Activated naive CD8-positive, alpha-beta T cell treated with anti-CD3 and anti-CD28 coated beads, Interleukin-2, amount 50 U/mL, for 24 hours (primary cell): Measurements from ENCODE around the gene CLCA2.
A peak's percentile ranks its signal among the peaks of the same experiment; 100 is the strongest.

ENCODE experiments used
- ATAC-seq: fragments of 150-1000 bp; cut with Tn5 transposase; one replicate; pipeline ENCODE4 v1.10.0; 2021
- DNase-seq: peaks from one replicate; pipeline ENCODE4 v3.0.0; 2021
- H3K27ac Mint-ChIP-seq: one replicate; pipeline ENCODE4 v1.8.0; 2021; ENCODE audit warnings: mild to moderate bottlenecking, mixed read lengths
- H3K27me3 Mint-ChIP-seq: one replicate; pipeline ENCODE4 v1.8.0; 2021; ENCODE audit warnings: mixed read lengths
- H3K36me3 Mint-ChIP-seq: one replicate; pipeline ENCODE4 v1.8.0; 2021; ENCODE audit warnings: low read depth, mixed read lengths
- H3K4me1 Mint-ChIP-seq: one replicate; pipeline ENCODE4 v1.8.0; 2021; ENCODE audit warnings: mixed read lengths
- H3K4me3 Mint-ChIP-seq: one replicate; pipeline ENCODE4 v1.8.0; 2021; ENCODE audit warnings: mild to moderate bottlenecking, moderate library complexity, mixed read lengths
- H3K9me3 Mint-ChIP-seq: one replicate; pipeline ENCODE4 v1.8.0; 2021; ENCODE audit warnings: mixed read lengths

Gene CLCA2

DNA sequence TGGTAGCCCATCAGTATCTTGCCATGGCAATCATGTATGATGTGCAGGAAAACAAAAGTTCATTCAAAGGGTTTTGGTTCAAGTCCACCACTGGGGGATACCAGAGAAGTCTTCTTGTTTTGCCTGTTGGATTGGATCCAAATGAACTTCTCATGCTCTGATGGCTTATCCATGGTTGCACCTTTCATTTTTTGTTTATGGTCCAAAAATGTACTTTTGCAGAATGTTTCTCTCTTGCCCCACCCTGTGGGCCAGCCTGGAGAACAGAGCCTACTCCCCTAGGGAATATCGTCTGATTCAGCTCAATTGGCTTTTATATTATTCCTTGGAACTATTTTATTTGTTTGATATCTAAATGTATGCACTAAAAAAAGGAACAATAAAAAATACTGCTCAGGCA is 24.7 kb downstream of the CLCA2 start:
- ATAC-seq (no peak), DNase-seq (no peak)
- no peaks in the 10 kb centered on the region for H3K4me1 Mint-ChIP-seq
- no peak overlapping the region for H3K27ac Mint-ChIP-seq
- H3K9me3 Mint-ChIP-seq: no peaks in the 10 kb centered on the region
- no peak overlapping the region for H3K4me3 Mint-ChIP-seq
- H3K27me3 Mint-ChIP-seq: peaks cover 3% of the 10 kb centered on the region
- no peaks in the 10 kb centered on the region for H3K36me3 Mint-ChIP-seq

DNA sequence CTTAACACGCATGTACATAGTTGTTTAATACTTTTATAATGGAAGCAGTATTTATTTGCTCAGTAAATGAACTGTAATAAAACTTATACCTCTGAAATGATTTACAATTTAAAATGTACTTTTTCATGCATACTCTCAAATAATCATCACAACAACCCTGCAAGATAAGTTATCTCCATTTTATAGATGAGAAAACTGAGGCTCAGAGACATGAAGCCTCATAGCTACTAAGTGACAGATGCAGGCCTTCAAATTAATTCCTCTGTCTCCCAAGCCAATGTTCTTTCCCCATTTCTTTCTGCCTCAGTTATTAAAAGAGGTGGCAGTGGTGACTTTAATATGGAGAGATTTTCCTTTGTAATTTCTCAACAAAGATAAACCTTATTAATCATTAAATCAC is 25.1 kb downstream of the CLCA2 start:
- peaks cover 3% of the 10 kb centered on the region for H3K27me3 Mint-ChIP-seq
- H3K36me3 Mint-ChIP-seq: no peaks in the 10 kb centered on the region
- ATAC-seq (no peak), DNase-seq (no peak)
- H3K4me1 Mint-ChIP-seq: no peaks in the 10 kb centered on the region
- H3K9me3 Mint-ChIP-seq: no peaks in the 10 kb centered on the region
- no peak overlapping the region for H3K4me3 Mint-ChIP-seq
- no peak overlapping the region for H3K27ac Mint-ChIP-seq

DNA sequence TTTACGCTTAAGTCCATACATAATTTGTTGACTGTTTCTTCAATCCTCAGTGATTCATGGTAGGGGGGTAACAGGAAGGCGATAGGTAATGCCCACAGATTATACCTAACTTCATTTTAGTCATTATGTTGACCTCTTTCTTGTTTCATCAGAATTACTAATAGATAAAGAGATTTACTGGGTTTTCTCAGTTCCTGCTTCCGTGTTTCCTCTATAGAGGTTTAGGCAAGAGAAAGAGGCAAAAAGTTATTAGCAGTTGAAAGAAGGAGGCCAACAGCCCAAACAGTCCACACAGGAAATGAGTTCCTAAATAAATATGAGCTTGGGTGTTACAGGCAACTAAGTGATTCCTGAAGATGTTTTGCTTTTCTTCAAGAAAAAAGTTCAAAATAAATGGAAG is 26.9 kb downstream of the CLCA2 start:
- no peaks in the 10 kb centered on the region for H3K36me3 Mint-ChIP-seq
- peaks cover 3% of the 10 kb centered on the region for H3K27me3 Mint-ChIP-seq
- ATAC-seq (no peak), DNase-seq (no peak)
- no peaks in the 10 kb centered on the region for H3K9me3 Mint-ChIP-seq
- H3K4me3 Mint-ChIP-seq: no peak overlapping the region
- no peaks in the 10 kb centered on the region for H3K4me1 Mint-ChIP-seq
- H3K27ac Mint-ChIP-seq: no peak overlapping the region

DNA sequence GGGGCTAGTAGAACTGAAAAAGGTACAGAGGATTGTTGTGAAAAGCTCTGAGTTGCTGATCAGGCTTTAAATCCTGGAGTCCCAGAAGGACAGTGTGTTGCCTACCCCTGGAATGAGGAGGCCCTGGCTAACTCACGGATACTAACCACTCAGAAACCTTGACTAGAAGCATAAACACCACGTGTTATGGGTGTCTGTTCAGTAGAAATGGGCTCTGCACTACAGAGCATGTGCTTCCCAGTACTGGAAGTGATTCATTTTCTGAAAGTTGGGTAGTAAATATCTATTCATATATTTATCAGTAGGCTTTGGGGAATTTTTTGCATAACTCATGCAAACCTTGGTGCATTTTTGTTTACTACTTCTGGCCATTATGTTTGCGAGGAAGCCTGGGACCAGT is 29.7 kb downstream of the CLCA2 start:
- H3K27ac Mint-ChIP-seq: no peak overlapping the region
- H3K4me3 Mint-ChIP-seq: no peak overlapping the region
- peaks cover 7% of the 10 kb centered on the region for H3K27me3 Mint-ChIP-seq
- no peaks in the 10 kb centered on the region for H3K9me3 Mint-ChIP-seq
- ATAC-seq: no peak
- no peaks in the 10 kb centered on the region for H3K4me1 Mint-ChIP-seq
- no peak for DNase-seq
- no peaks in the 10 kb centered on the region for H3K36me3 Mint-ChIP-seq

DNA sequence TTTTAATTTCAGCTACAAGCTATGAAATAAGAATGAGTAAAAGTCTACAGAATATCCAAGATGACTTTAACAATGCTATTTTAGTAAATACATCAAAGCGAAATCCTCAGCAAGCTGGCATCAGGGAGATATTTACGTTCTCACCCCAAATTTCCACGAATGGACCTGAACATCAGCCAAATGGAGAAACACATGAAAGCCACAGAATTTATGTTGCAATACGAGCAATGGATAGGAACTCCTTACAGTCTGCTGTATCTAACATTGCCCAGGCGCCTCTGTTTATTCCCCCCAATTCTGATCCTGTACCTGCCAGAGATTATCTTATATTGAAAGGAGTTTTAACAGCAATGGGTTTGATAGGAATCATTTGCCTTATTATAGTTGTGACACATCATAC is 31.1 kb downstream of the CLCA2 start:
- H3K4me3 Mint-ChIP-seq: no peak overlapping the region
- no peak for DNase-seq
- H3K36me3 Mint-ChIP-seq: no peaks in the 10 kb centered on the region
- H3K9me3 Mint-ChIP-seq: no peaks in the 10 kb centered on the region
- ATAC-seq: no peak
- peaks cover 7% of the 10 kb centered on the region for H3K27me3 Mint-ChIP-seq
- H3K27ac Mint-ChIP-seq: no peak overlapping the region
- H3K4me1 Mint-ChIP-seq: no peaks in the 10 kb centered on the region

DNA sequence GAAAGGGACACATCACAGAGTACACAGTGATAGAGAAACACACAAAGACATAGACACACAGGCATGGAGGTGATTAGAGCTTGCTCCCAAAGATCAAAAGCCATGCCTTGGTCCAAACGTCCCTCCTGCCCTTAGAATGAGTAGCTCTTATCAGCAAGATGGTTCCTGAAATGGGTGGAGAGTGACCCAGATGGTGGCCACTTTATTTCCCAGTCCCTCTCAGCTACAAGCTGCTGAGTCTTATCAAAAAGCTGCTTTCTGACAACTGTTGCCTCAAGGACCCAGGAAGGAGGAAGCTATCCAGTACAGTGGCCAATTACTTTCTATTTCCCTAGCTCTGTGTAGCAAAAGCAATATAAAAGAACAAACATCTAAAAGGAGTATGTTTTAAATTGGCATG is 37.0 kb downstream of the CLCA2 start:
- H3K9me3 Mint-ChIP-seq: no peaks in the 10 kb centered on the region
- H3K27me3 Mint-ChIP-seq: peaks cover 7% of the 10 kb centered on the region
- H3K36me3 Mint-ChIP-seq: no peaks in the 10 kb centered on the region
- no peak for DNase-seq
- ATAC-seq: no peak
- no peak overlapping the region for H3K27ac Mint-ChIP-seq
- no peak overlapping the region for H3K4me3 Mint-ChIP-seq
- H3K4me1 Mint-ChIP-seq: no peaks in the 10 kb centered on the region

DNA sequence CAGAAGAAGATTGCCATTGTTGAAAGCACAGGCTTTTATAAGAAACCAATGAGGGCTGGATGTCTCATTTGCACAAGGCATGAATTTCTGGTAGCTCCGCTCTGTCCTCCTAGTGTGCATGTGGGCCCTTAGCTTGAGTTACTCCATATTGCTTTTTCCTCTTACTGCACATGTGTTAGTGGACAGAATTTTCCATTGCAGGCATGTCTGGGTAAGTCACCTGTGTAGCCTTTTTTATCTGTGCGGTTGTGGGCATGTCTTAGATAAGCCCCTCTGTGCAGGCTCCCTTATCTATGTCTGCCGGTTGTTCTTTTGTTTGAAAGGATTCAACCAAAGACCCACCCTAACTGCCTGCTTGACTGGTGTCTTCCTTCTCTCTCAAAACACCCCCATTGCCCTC is 37.5 kb downstream of the CLCA2 start:
- H3K4me3 Mint-ChIP-seq: no peak overlapping the region
- H3K36me3 Mint-ChIP-seq: no peaks in the 10 kb centered on the region
- DNase-seq: no peak
- H3K27ac Mint-ChIP-seq: no peak overlapping the region
- no peaks in the 10 kb centered on the region for H3K4me1 Mint-ChIP-seq
- H3K9me3 Mint-ChIP-seq: no peaks in the 10 kb centered on the region
- ATAC-seq: no peak
- H3K27me3 Mint-ChIP-seq: peaks cover 7% of the 10 kb centered on the region

DNA sequence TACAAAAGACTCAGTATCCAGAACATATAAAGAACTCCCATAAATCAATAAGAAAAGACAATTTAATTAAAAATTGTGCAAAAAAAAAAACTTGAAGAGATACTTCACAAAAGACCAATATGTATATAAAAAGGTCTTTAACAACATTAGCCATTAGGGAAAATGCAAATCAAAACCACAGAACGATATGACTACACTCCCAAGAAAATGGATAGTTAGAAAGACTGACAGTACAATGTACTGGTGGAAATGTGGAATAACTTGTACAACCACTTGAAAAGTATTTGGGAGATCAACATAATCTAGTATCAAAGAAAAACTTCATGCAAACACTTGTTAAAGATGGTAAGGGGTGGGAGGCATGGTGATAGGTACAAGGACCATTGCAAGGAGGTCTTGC is 40.8 kb downstream of the CLCA2 start:
- Mint-ChIP-seq H3K4me3 (no peak overlapping the region), H3K4me1 (no peaks in the 10 kb centered on the region), H3K36me3 (no peaks in the 10 kb centered on the region), H3K9me3 (no peaks in the 10 kb centered on the region), H3K27me3 (no peaks in the 10 kb centered on the region), H3K27ac (no peak overlapping the region)
- ATAC-seq: no peak
- DNase-seq: no peak

DNA sequence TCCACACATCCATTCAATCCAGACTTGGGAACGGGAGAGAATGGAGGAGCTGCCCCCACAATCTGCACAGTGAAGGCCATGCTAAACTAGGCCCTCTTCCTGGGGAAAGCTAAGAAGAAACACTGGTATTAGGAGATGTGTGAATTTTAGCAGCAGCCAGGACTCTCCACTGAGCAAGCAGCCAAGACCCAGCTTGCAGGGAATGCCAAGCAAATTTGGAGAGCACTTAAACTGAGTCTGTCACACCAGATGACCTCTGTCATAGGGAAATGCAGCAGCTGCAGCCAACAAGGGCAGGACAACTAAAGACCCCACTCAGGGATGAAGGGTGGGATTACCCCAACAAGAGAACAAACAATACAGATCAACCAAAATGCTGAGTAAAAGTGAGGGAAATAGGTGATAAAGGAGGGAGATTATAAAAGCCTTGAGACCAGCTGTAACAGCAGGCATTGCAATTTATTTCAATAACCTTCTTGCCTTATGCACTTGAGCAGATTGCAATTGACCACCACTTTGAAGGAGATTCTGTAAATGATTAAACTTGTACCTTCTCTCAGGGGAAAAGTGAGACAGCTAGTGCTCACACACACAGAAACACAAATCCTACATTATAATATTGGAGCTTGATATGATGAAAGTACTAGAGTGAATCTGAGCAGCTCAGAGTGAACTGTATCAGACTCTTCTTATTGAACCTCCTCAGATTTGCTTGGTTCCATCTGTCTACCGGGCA is 42.3 kb downstream of the CLCA2 start:
- Mint-ChIP-seq H3K27ac (no peak overlapping the region), H3K27me3 (peaks cover 8% of the 10 kb centered on the region), H3K36me3 (no peaks in the 10 kb centered on the region), H3K9me3 (no peaks in the 10 kb centered on the region), H3K4me1 (no peaks in the 10 kb centered on the region), H3K4me3 (no peak overlapping the region)
- DNase-seq (no peak), ATAC-seq (no peak)

DNA sequence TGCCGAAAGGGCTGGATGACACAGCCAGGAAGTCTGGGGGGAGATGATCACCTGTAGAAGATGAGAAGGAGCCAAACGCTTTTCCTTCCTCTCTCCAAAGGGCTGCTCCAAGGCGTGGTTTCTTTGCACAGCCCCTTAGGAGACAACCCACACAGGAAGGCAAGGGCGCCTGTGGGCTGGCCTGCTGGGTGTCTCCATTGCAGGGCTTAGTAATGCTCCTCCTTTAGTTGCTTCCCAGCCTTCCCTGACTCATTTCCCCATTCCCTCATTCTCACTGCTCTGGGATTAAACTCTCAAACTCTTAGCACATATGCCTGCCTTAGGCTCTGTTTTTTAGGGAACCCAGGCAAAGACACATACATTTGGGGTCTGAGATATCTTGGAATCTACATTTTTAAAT is 43.0 kb downstream of the CLCA2 start:
- Mint-ChIP-seq H3K4me1 (no peaks in the 10 kb centered on the region), H3K9me3 (no peaks in the 10 kb centered on the region), H3K27ac (no peak overlapping the region), H3K27me3 (peaks cover 9% of the 10 kb centered on the region), H3K36me3 (no peaks in the 10 kb centered on the region), H3K4me3 (no peak overlapping the region)
- no peak for DNase-seq
- ATAC-seq: no peak

DNA sequence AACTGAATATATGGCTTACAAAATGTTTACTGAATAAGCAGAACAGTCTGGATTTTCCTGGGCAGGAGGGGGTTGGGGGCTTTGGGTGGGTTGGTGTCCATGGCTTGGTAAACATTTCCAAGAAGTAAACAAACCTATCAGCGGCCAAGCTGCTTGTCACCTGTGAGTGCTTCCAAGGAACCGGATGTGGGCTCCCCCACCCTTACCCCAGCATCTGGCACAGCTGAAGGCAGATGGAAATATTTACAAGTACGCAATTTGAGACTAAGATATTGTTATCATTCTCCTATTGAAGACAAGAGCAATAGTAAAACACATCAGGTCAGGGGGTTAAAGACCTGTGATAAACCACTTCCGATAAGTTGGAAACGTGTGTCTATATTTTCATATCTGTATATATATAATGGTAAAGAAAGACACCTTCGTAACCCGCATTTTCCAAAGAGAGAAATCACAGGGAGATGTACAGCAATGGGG is 44.6 kb downstream of the CLCA2 start, which contains the start of gene CLCA1:
TSS of gene CLCA1 (plus strand) at position 427 of the 477 bp plus-strand sequence. CDS start at position 472, 45 bp downstream.
- Mint-ChIP-seq H3K4me3 (no peak within 1 kb of the TSS), H3K27me3 (peaks cover 14% of the 10 kb centered on the region), H3K27ac (no peak within 1 kb of the TSS), H3K4me1 (no peaks in the 10 kb centered on the region), H3K36me3 (no peaks in the 10 kb centered on the region), H3K9me3 (no peaks in the 10 kb centered on the region)
- DNase-seq (no peak), ATAC-seq (no peak)

DNA sequence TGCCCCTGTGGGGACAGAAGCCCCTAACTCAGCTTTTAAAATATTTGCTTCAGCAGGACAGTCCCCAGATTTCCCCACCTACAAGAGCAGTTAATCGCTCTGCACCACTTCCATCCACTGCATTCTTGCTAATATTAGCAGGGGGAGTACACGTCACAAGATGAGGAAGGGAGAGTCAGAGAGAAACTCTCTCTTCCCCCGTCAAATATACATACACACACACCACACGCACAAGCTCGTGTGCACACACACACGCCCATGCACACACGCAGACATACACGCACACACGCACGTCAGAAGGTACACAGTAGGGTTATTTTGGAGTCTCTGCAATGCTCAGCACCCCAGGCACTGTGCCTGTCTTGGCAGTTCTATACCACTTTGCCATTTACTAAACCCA is 46.9 kb downstream of the CLCA2 start:
- H3K27ac Mint-ChIP-seq: no peak overlapping the region
- peaks cover 15% of the 10 kb centered on the region for H3K27me3 Mint-ChIP-seq
- H3K4me1 Mint-ChIP-seq: no peaks in the 10 kb centered on the region
- H3K9me3 Mint-ChIP-seq: no peaks in the 10 kb centered on the region
- DNase-seq (no peak), ATAC-seq (peak; percentile 15)
- no peak overlapping the region for H3K4me3 Mint-ChIP-seq
- H3K36me3 Mint-ChIP-seq: no peaks in the 10 kb centered on the region

DNA sequence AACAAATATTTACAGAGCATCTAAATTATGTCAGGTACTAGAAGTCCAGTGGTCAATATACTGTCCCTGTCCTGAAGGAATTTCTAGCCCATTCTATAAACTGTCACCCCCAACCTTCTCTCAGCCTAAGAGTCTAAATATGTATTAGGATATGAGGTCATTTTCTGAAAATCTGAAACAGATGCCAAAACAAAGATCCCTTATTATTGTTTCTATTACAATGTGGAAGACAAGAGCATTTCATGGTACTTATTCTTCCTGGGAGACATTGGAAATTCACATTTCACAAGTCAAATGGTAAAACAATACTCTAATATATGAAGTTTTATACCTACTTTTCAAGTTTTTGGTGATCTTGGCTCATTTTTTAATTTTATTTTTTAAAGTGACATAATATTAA is 47.3 kb downstream of the CLCA2 start:
- H3K27ac Mint-ChIP-seq: no peak overlapping the region
- DNase-seq (no peak), ATAC-seq (no peak)
- no peaks in the 10 kb centered on the region for H3K9me3 Mint-ChIP-seq
- peaks cover 15% of the 10 kb centered on the region for H3K27me3 Mint-ChIP-seq
- no peaks in the 10 kb centered on the region for H3K36me3 Mint-ChIP-seq
- H3K4me1 Mint-ChIP-seq: no peaks in the 10 kb centered on the region
- H3K4me3 Mint-ChIP-seq: no peak overlapping the region

DNA sequence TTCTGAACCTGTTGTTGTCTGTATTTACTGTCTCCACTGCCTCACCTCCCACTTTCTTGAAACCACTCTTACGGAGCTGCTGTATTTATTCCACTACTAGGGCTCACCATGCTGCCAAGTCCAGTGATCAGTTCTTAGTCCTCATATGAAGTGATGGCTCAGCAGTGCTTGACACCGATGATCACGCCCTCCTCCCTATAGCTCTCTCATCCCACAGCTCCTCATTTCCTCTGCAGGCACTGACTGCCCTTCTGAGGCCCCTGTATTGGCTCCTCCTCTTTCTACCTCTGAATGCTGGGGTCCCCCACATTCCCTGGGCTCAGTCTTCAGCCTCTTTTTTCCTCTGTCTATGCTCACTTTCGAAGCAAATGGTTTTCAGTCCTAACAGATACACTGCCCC is 48.2 kb downstream of the CLCA2 start:
- Mint-ChIP-seq H3K4me1 (no peaks in the 10 kb centered on the region), H3K36me3 (no peaks in the 10 kb centered on the region), H3K9me3 (no peaks in the 10 kb centered on the region), H3K27me3 (peaks cover 15% of the 10 kb centered on the region), H3K27ac (no peak overlapping the region), H3K4me3 (no peak overlapping the region)
- ATAC-seq (no peak), DNase-seq (no peak)

DNA sequence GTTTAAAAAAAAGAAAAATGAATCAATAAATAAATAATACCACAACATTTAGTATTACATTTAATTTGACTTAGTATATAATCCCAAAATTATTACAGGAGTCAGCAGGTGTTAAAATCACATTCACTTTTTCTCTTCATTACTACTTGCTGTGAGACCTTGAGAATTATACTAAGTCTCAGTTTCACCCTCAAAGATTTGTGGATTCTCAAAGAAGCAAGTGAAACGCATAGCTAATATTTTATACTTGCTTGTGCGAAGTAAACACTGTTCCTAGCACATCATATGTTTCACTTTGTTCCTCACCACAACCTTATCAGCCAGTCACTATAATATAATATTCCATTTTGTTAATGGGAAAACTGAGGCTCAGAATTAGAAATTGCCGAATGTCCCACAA is 48.8 kb downstream of the CLCA2 start:
- peaks cover 15% of the 10 kb centered on the region for H3K27me3 Mint-ChIP-seq
- H3K27ac Mint-ChIP-seq: no peak overlapping the region
- H3K4me3 Mint-ChIP-seq: no peak overlapping the region
- H3K9me3 Mint-ChIP-seq: no peaks in the 10 kb centered on the region
- ATAC-seq (no peak), DNase-seq (no peak)
- H3K4me1 Mint-ChIP-seq: no peaks in the 10 kb centered on the region
- H3K36me3 Mint-ChIP-seq: no peaks in the 10 kb centered on the region

DNA sequence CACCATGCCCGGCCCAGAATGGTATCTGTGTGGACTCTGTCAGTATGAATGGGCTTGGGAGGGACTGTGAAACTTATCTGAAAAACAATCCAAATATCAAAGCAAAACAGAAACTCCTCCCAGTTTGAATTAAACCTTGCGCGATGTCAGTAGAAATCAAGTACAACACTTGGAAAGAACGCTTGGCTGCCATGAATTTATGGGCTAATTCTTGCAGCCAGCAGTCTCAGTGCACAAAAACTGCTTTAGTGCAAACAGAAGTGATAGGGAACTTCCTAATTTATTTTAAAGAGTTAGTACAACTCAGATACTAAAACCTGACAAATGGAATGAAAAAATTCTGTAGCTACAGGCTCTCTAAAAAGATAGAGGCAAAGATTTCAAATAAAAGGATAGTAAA is 53.3 kb downstream of the CLCA2 start:
- peaks cover 3% of the 10 kb centered on the region for H3K27me3 Mint-ChIP-seq
- H3K9me3 Mint-ChIP-seq: no peaks in the 10 kb centered on the region
- DNase-seq: no peak
- no peaks in the 10 kb centered on the region for H3K36me3 Mint-ChIP-seq
- H3K4me3 Mint-ChIP-seq: no peak overlapping the region
- no peak for ATAC-seq
- no peaks in the 10 kb centered on the region for H3K4me1 Mint-ChIP-seq
- no peak overlapping the region for H3K27ac Mint-ChIP-seq
